HG02981 (cell line): ENCODE data around the gene MESD.

Experiments used
- ATAC-seq: cut with Tn5 transposase; IDR thresholded peaks from one replicate; pipeline ENCODE4 v1.9.1; 2021; ENCODE audit warnings: mild to moderate bottlenecking, moderate library complexity; ENCODE audit not compliant: unreplicated experiment

MESD gene

DNA sequence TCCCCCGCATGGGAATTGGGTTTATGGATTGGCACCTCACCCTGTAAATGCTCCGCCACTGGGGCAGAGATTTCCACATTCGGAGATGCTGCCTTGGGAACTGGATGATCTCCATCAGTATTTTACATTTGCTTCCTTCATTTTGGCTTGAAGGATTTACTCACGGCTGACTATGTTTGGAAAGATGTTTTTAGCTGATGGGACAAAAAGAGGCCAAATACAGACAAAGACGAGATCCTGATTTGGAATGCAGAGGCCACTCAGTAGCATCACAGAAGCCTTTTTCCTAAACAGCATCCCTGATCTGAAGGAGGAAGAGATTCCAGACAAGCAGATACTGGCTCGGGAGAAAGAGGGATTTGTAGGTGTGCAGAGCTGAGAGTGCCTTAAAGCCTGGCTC is 76.9 kb downstream of the MESD start:
- ATAC-seq, result no peak

DNA sequence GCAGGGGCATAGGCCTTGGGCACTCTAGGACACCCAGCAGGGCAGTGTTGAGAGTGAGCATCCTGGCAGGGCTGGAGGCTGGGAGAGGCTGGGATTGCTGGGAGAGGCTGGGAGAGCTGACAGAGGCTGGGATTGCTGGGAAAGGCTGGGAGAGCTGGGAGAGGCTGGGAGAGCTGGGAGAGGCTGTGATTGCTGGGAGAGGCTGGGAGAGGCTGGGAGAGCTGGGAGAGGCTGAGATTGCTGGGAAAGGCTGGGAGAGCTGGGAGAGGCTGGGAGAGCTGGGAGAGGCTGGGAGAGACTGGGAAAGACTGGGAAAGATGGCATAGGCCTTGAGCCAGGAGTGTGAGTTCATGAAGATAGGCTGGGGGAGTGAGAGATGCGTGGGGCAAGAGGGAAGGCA is 77.8 kb downstream of the MESD start:
- no peak for ATAC-seq

DNA sequence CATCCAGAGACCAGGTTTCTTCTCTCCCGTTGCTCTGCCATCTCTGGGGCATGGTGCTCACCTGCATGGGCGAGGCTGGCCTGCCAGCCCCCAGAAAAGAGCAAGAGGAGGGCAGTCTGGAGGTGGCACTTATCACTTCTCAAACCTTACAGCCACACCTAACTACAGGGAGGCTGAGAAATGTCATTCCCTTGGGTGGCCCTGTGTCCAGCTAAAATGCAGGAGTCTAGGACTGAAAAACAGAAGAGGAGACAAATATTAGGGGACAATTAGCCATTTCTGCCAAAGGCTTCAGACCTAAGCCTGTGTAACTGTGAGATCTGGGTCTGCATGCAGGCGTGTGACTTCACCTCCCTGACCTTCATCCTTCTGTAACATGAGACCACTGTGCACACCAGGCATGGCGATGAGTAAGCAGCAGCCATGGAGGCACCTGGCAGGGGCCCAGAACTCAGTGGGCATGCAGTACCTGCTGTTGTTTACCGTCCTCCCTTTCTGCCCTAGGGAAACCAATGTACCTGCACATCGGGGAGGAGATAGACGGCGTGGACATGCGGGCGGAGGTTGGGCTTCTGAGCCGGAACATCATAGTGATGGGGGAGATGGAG is 83.4 kb downstream of the MESD start:
- no peak for ATAC-seq

DNA sequence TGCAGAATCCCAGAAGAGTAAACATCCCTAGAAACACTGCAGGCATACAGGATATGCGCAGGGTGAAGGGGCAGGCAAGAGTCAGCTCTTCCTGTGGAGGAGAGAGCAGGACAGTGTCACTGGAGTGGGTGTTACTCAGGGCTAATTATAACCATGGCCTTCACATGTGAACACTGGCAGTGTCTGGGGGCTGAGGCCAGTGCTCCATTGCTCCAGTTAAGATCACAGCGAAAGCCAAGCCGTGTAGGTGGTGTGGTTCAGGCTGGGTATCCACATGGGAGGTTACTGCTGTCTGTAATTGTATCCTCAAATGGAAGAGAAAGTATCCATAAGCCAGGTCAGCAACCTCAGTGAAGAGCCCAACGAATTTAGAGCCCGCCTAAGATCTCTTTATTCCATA is 84.6 kb downstream of the MESD start:
- no peak for ATAC-seq

DNA sequence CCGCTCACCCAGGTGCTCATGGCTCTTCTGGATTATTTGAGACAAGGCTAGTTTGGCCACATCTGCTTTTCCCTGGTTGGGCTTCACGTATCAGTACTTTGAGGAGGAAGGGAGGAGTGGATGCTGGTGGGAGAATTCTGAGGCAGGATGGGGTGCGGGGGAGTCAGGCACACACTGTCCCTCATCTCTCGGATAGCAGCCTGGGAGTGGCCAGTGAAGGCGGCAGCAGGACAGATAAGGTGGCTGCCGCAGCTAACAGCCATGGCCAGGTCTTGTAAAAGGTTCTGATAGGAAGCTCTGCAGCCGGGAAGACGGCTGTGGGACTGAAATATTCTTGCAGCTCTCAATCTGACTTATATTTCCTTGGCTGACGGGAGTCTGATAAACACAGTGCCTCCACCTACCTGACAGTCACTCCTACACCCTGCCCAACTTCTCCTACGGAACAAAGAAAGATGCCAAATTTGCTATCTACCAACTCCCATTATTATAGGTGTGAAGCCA is 87.3 kb downstream of the MESD start:
- no peak for ATAC-seq

DNA sequence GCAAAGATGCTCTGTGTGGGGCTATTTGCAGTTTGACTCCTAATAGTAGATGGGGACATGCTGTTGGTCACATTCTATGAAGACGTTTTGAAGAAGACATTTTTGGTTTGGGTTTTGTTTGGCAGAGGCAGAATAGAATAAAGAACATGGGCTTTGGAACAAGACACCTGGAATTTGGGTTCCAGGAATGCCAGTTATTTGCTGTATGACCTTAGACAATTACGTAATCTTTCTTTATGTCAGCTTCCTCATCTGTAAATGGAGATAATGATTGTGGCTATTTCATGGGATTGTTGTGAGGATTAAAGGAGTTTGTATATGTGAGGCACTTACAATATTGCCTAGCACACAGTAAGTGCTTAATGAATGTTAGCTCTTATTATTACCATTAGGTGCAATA is 91.6 kb downstream of the MESD start:
- no peak for ATAC-seq
